ENCODE measurements around the gene SOX13. TPM values are rescaled to one million over a fixed set of nuclear protein-coding genes. Genes with fewer than 3 reads are reported as not detected.
A peak's percentile ranks its signal among the peaks of the same experiment; 100 is the strongest.

SOX13 gene
- total and polyA plus RNA-seq, 10 of the 15 experiments (the other 5 are each of a cell fraction or from before 2014, with no cell fraction given) = 0.04 to 0.31 (median 0.11) TPM; not detected in 7

DNA sequence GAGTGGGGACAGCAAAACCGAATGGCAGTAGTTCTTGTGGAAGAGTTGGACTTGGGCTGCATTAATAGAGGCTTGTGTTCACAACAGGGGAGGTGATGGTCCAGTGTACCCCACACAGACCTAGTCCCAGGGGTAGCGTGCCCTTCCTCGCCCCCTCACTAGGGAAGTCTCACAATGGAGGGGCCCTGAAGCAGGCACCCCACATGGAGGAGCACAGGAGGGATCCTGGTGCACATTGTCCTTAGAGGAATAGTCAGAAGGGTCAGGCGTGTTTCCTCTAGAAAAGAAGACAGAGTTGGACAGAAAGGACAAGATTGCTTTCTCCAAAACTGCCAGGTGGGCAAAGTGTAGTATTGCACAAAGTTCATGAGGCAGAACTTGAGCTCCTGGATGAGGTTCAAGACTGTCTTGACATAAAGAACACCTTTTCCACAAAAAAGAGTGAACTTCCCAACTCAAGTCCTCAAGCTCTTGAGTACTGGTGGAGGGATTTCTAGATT is 55.6 kb downstream of the SOX13 start:
- H3K27me3 ChIP-seq (replicated peaks in 1 of 2; ENCODE audit: control insufficient read depth in 2 of 2, insufficient read depth in 2 of 2, low read length in 1 of 2) = no peaks in the 10 kb centered on the region; a peak in 1 of 4 replicates
- ATAC-seq (peak; percentile 14), DNase-seq (ENCODE audit: low read depth, low spot score) (no peak), FAIRE-seq (no peak)
- ChIA-PET POLR2A (no interaction called here), CTCF (interaction anchor here (0.6 to 7.8 kb wide), 46 partner anchors 8 to 503 kb away, joined by 3 to 121 read pairs (median 4); partner anchors contain the start of genes KISS1, SNRPE and SOX13), SMC1A (ENCODE audit: uncharacterized antibody, unreplicated experiment) (interaction anchor here (0.6 to 4.3 kb wide), 18 partner anchors 11 to 291 kb away, joined by 3 to 55 read pairs (median 4); partner anchors contain the start of gene SNRPE), RAD21 (ENCODE audit: unreplicated experiment) (interaction anchor here (0.7 to 4.1 kb wide), 13 partner anchors 11 to 353 kb away, joined by 3 to 54 read pairs (median 4); partner anchors contain the start of gene SNRPE)
- no peaks in the 10 kb centered on the region for H3K79me2 ChIP-seq (ENCODE audit: control insufficient read depth, insufficient read depth, low read length)
- BruUV-seq (replicated peaks) = no TSS peak
- no peak overlapping the region for H3K4me3 ChIP-seq
- no peak overlapping the region for H3K27ac ChIP-seq (ENCODE audit: control insufficient read depth, insufficient read depth)
- no peak overlapping the region for H3K9ac ChIP-seq (ENCODE audit: control insufficient read depth, insufficient read depth, low read length)
- intact Hi-C loops (cut with micrococcal nuclease; ENCODE audit: unreplicated experiment) = no loop called here
- H4K20me1 ChIP-seq (ENCODE audit: control insufficient read depth, insufficient read depth) = no peaks in the 10 kb centered on the region
- H3K4me1 ChIP-seq (ENCODE audit: control insufficient read depth, insufficient read depth, low read length) = no peaks in the 10 kb centered on the region
- in situ Hi-C loops (cut with MboI) = loop anchor here (5.0 kb wide), 1 partner anchor 266 kb away; the partner anchor contains the start of gene SNRPE
- TF ChIP-seq YBX1 (IDR thresholded peaks at IDR 0.05) (no peak), ZNF384 (IDR thresholded peaks at IDR 0.05; ENCODE audit: borderline replicate concordance, low read depth, low read length) (no peak)
- TF ChIP-seq, protein P1, sequence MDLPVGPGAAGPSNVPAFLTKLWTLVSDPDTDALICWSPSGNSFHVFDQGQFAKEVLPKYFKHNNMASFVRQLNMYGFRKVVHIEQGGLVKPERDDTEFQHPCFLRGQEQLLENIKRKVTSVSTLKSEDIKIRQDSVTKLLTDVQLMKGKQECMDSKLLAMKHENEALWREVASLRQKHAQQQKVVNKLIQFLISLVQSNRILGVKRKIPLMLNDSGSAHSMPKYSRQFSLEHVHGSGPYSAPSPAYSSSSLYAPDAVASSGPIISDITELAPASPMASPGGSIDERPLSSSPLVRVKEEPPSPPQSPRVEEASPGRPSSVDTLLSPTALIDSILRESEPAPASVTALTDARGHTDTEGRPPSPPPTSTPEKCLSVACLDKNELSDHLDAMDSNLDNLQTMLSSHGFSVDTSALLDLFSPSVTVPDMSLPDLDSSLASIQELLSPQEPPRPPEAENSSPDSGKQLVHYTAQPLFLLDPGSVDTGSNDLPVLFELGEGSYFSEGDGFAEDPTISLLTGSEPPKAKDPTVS (IDR thresholded peaks at IDR 0.05; ENCODE audit: low read depth, low read length) = no peak
- peak overlapping the region; percentile 20; the same call in 1 of the 2 replicates for H2AFZ ChIP-seq (ENCODE audit: control insufficient read depth, low read depth, low read length)
- WGBS (ENCODE audit: insufficient coverage, insufficient replicate concordance, low lambda C conversion rate, missing lambda C conversion rate) = 64% methylated on average over 4 of the region's 4 CpGs
- H3K36me3 ChIP-seq (ENCODE audit: control insufficient read depth in 2 of 2, insufficient read depth in 2 of 2, low read length in 1 of 2) = no peaks in the 10 kb centered on the region
- H3K9me3 ChIP-seq (replicated peaks; ENCODE audit: control insufficient read depth, insufficient read depth, low read length) = no peaks in the 10 kb centered on the region
- no peak overlapping the region for H3K4me2 ChIP-seq (ENCODE audit: control insufficient read depth, insufficient read depth)
